HG02973 (cell line): ENCODE results near the gene C4orf50.

Experiments used
- ATAC-seq: cut with Tn5 transposase; IDR thresholded peaks from one replicate; pipeline ENCODE4 v1.9.1; 2021; ENCODE audit warnings: moderate library complexity; ENCODE audit not compliant: unreplicated experiment

C4orf50 gene

DNA sequence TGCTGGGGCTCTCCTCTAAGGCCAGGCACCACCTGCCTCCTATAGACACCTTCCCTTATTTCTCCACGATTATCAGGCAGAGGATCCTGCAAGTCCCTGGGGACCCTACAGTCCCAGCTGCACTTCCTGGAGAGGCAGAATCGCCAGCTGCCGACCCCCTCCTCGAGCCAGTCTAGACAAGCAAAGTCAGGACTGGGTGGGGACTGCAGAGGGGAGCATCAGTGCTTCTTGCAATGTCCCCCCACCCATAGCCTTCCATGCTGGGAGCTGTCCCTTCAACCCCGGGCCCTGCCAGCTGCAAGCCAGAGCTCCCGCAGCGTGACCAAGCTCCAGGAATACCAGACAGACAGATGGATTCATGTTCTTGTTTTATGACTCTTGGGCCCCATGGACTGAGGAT lies 124.0 kb downstream of the C4orf50 start:
- ATAC-seq = no peak

DNA sequence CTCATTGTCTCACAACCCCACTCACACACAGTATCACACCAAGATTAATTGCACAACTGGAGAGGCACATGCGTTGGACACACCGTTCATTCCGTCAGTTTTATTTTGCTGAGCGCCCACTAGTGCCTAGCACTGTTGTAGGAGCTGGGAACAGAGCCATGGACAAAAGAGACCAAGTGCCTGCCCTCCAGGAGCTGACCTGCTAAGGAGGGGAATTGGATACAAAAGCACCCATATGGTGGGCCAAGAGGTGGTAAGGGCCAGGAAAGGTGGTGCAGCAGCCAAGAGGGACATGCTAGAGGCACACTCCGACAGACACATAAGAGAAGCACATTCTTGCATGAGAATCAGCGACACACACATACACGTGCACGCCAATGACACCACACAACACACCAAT lies 124.6 kb downstream of the C4orf50 start:
- ATAC-seq = no peak

- no peak for ATAC-seq
Measured at GRCh38 chr4:5893004-5893580, 125.1 kb downstream of the C4orf50 start, which contains the start of gene CRMP1. Gene CRMP1 (minus strand): TSS chr4:5893086. CDS start chr4:5892969, 117 bp downstream.

DNA sequence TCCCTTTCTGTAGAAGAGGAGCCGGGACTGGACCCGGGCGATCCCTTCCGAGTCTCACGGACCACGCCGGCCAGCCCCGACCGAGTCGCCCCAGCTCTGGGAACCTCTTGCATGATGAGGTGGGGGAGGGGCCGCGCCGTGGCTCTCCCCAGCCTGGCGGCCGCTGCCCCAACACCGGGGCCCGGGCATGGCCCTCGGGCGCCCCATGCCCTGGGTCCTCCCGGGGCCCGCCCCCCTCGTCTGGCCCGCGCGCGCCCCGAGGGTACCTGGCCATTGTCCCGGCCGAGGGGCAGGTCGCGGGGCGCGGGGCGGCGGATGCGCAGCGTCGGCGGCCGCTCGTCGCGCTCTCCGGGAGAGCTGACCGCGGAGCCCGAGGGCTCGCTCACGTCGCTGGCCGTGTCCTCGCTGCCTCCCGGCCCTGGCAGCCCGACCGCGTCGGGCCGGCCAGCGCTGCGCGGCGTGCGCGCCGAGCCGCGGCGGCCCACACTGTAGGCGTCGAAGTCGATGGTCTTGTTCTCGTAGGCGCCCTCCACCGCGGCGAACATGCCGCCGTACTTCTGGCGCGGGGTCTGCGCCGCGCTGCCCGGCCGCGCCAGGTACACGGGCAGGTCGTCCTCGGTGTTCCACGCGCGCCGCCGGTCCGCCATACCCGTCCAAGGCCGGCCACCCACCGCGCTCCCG lies 125.8 kb downstream of the C4orf50 start:
- ATAC-seq = no peak

DNA sequence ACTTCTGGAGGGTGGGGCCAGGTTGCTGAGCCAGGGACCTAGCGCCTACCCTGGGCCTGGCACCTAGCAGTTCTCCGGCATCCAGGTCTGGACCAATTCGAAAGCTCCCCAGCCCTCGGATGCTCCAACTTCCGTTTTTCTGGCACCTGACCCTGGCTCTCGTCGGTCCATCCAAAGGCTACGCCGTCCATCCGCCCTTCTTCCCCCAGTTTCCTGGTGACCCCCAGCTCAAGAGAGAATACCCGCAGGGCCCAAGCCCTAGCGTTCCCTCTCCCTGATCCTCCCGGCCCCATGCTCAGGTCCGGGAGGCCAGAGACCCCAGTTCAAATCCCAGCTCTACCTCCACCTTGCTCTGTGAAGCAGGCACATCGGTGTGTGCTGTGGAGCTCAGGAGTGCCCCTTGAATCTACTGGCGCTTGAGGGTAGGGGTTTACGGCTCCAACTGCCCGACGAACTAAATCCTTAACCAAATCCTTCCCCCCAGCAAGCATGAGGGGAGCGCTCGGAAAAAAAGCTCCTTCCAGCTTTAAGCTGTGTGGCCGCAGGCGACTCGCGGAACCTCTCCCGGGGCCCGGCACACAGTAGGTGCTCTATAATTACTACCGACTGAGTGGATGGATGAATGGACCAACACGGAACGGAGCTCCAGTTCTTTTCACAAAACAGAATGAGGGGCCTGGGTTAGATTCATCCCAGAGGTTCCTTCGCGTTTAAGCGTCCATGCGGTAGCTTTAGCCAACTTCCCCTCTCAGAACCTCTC lies 126.5 kb downstream of the C4orf50 start:
- no peak for ATAC-seq

- no peak for ATAC-seq
Measured at GRCh38 chr4:5890063-5890727, 128.0 kb downstream of the C4orf50 start.

DNA sequence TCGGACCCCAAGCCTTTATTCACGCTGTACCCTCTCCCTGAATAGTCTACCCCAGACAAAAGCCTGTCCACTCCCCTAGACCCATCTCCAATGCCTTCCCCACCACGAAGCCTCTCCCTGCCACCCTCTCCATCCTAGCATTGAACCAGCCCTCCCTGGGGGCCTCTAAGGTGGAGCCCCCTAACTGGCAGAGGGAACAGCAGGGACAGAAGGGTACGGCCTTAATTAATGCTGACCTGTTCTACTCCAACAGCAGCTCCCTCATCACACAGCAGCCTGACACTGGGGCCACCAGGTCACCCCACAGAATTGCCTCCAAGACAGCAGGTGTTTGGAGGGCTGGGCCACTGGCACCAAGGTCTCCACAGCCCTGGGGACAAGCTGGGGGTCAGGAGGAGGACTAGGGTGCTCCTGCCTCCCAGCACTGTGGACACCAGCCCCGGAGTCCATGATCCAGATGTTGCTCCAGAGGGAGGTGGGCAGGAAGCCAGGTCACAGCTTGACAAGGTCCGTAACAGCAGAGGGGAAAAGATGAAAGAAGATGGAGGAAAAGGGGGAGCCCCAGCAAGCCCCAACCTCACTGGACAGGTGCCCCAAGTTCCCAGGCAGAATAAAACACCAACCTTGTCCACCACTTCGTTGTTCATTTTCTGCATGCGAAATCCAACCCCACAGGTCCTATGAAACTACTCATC lies 129.1 kb downstream of the C4orf50 start:
- ATAC-seq = no peak

DNA sequence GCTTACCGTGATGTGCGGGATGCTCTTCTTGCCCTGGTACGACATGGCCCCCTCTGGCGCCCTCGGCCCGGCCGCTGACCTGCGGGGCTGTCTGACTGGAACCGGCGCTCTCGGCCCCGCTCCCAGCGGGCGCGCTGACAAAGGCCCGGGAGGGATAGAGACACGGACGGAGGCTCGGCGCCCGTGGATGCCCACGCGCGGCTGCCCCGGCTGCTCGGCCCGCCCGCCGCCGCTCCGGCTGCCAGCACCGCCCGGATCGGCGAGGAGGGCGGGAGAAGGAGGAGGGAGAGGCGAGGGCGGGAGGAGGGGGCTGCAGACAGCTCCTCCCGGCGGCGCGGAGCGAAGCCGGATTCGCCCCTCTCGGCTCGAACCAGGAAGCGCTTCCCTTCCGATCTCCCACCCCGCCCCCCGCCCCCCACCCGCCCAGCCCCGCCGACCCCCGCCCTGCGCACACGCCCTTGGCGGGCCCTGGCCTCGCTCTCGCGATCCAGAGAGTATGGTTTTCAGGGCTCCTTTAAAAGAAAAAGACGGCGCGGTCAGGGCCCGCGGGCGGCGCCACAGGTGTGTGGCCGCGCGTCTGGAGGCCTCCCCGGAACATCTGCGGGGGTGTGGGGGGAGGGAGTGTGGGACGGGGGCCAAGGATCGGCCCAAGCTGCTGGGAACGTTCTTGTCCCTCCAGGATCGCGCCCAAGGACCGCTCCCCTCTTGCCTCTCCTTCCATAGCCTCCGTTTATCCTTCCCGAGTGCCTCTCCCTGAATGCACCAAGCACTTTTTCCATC lies 129.8 kb downstream of the C4orf50 start:
- no peak for ATAC-seq

- ATAC-seq = no peak
Measured at GRCh38 chr4:5887361-5888221, 130.6 kb downstream of the C4orf50 start.

GRCh38 chr4:5887011-5887360 lies 131.2 kb downstream of the C4orf50 start:
- no peak for ATAC-seq

DNA sequence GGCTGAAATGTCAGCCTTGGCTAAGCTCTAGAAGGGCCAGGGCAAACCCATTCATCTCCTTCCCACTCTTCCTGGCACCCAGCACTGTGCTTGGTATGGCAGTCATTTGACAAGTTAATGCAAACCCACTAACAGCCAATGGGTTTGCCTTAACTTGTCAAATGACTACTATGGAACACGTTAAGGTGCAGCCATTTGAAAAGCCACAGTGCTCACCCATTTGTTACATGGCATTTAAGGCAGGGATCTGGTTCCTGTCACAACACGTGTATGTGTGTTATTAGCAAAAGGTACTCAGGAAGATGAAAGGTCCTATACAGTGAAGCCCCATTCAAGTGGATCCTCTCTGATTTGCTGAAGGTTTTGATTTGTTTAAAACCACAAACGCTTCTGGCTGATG lies 132.5 kb downstream of the C4orf50 start:
- ATAC-seq = no peak

GRCh38 chr4:5884796-5885195 lies 133.4 kb downstream of the C4orf50 start:
- no peak for ATAC-seq

DNA sequence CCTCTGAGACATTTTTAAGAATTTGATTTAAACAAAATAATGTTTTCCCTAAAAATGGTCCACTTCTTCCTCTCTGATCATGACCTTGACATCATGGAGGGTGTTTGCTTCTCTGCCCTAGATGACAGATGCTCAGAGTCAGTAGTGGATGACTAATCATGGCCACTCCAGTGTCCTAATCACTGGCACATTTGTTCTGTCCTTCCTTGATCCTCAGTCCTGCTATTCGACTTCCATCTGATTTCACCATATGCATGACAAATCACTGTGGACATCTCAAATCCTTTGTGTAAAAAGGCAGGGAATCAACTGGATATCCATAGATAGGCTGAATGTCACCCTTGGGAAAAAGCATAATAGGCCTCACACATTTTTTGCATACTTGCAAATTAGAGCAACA lies 134.3 kb downstream of the C4orf50 start:
- no peak for ATAC-seq

DNA sequence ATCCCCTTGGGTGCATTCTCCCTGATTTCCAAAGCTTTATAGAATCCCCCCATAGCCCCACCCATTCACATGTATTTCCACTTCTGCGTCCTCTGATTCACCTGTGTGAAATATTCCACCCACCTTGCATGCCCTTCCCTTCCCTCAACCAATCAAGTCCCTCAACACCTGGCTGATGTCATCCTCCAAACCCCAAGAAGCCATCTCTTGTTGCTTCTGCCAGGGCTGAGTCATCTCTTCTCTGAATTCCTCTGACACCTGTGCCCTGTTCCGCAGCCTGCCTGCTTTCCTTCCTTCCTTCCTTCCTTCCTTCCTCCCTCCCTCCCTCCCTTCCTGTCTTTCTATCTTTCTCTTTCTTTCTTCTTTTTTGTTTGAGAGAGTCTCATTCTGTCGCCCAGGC lies 135.3 kb downstream of the C4orf50 start:
- ATAC-seq = no peak

GRCh38 chr4:5881340-5881739 lies 136.9 kb downstream of the C4orf50 start:
- no peak for ATAC-seq

GRCh38 chr4:5878359-5878758 lies 139.9 kb downstream of the C4orf50 start:
- ATAC-seq = no peak

DNA sequence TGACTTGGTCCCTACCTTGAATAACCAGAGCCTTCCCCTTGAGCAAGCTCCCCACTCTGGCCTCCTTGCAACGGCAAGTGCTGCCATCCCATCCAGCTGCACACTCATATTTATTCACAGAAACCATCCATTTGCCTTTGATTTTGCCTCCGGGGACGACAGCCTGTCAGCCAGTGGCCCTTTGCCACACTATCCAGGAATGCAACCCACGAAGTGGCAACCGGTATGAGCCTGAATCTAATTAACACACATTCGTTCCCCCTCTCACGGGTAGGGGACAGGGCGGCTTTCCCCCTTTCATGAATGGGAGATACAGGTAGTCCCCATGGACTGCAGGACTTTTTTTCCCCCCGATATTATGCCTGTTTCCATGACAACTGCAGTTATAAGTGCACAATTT lies 140.8 kb downstream of the C4orf50 start:
- ATAC-seq = no peak

DNA sequence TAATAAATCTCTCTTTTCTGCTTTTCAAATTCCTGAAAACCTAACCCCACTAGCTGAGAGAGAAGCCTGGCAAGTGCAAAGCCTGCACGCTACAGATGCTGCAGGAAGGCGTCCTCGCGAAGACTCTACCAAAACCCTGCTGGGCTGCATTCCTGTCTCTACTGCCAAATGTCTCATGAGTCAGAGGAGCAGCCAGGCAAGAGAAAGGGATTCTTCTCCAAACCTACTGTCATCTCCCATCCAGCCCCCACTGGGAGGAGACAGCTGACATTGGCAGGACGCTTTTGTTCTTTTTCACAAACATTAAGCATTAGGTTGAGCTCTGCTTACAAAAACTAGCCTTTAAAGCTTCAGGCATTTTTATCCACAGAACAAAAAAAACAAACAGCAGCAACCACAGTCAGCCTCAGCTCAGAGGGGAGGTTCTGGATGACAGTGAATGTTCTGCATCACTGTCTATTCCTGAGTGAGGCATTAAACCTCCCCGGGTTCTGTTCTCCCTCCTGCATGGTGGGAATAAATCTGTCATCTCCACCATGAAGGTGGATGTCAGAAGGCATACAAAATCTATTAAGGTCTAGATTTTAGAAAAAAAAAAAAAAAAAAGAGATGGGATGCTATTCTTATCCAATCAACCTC lies 143.3 kb downstream of the C4orf50 start:
- no peak for ATAC-seq

- no peak for ATAC-seq
Measured at GRCh38 chr4:5870701-5871100, 147.5 kb downstream of the C4orf50 start.
